ENCODE data around the gene CNKSR3. TPM values are rescaled to one million over a fixed set of nuclear protein-coding genes. Genes with fewer than 3 reads are reported as not detected.

CNKSR3 gene
- total RNA-seq, 1 experiment from 2014 or later, result 5.6 TPM

DNA sequence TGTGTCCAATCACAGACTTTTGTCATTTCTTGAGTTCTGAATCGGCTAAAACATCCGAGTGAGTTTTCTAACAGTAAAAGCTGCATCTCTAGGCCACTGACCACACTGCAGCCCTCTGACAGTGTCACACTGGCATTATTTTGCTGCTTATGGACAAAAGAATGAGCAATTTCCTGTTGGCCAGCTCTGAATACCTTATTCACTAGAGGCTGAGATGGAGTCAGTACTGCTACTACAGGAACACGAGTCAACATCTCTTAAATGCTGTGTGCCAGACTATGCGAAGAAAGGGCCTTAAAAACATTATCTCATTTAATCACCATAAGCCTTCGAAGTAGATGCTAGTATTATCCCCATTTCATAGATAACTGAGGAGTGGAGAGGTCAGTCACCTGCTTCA is 111.4 kb downstream of the CNKSR3 start:
- no peak overlapping the region for H4K91ac ChIP-seq (ENCODE audit: insufficient read length, low read depth, low read length)
- no peak overlapping the region for H2BK15ac ChIP-seq (ENCODE audit: low read depth, low read length)
- no peak overlapping the region for H3K4me2 ChIP-seq (ENCODE audit: insufficient read depth, insufficient read length, low read length)

More for the DNA sequence above, 111.4 kb downstream of the CNKSR3 start:
- Histone ChIP-seq H3K18ac (ENCODE audit: insufficient read length, low read depth, low read length) (no peak overlapping the region), H3K27me3 (ENCODE audit: insufficient read depth, low read length) (no peaks in the 10 kb centered on the region), H3K14ac (ENCODE audit: insufficient read depth, low read length) (no peak overlapping the region), H2BK120ac (ENCODE audit: low read depth, low read length, poor library complexity, severe bottlenecking) (no peak overlapping the region), H3K23me2 (ENCODE audit: insufficient read length, low read depth, low read length, poor library complexity, severe bottlenecking) (no peaks in the 10 kb centered on the region), H2AFZ (ENCODE audit: low read length) (no peak overlapping the region), H3K56ac (ENCODE audit: insufficient read length, low read depth, low read length) (no peak overlapping the region), H3K79me1 (ENCODE audit: insufficient read depth, low read depth, low read length, poor library complexity, severe bottlenecking) (no peaks in the 10 kb centered on the region), H4K20me1 (ENCODE audit: control insufficient read depth, insufficient read depth, insufficient read length) (no peaks in the 10 kb centered on the region), H3K4ac (ENCODE audit: low read depth, low read length) (no peak overlapping the region), H2BK5ac (ENCODE audit: insufficient read length, low read length) (no peak overlapping the region), H3K4me1 (ENCODE audit: insufficient read depth, low read length) (no peaks in the 10 kb centered on the region), H3K23ac (ENCODE audit: insufficient read length, low read depth, low read length) (no peak overlapping the region), H3K9ac (ENCODE audit: extremely low read depth, insufficient read length, low read length) (no peak overlapping the region), H4K5ac (ENCODE audit: insufficient read length, low read depth, low read length) (no peak overlapping the region), H2BK20ac (ENCODE audit: low read depth, low read length, poor library complexity, severe bottlenecking) (no peak overlapping the region), H4K8ac (replicated peaks; ENCODE audit: insufficient read length, low read depth, low read length) (no peak overlapping the region), H3K27ac (ENCODE audit: insufficient read length, low read depth, low read length) (no peak overlapping the region), H2AK5ac (ENCODE audit: insufficient read length, low read length) (no peak overlapping the region), H2BK12ac (ENCODE audit: insufficient read length, low read depth, low read length) (no peak overlapping the region), H3K9me3 (ENCODE audit: control insufficient read depth, low read depth, low read length) (no peaks in the 10 kb centered on the region), H3K79me2 (ENCODE audit: insufficient read depth, low read length) (no peaks in the 10 kb centered on the region), H3T11ph (ENCODE audit: low read length) (no peak overlapping the region)
- Mint-ChIP-seq H3K9me3 (no peaks in the 10 kb centered on the region), H3K36me3 (ENCODE audit: insufficient read depth in 1 of 3, low read depth in 3 of 3) (peaks cover 8 to 10% (median 9%) of the 10 kb centered on the region in 3 experiments), H3K4me1 (peaks cover 2 to 16% of the 10 kb centered on the region in 2 experiments; a peak in 3 of 4 replicates), H3K27ac (no peak overlapping the region), H3K4me3 (no peak overlapping the region), H3K27me3 (ENCODE audit: low read depth) (no peaks in the 10 kb centered on the region)
- WGBS (ENCODE audit: extremely low coverage, insufficient read length, low lambda C conversion rate), result no CpG with 5 or more reads among the region's 5 CpGs
- TF ChIP-seq CTCF (conservative IDR thresholded peaks at IDR 0.05), result no peak
- no peak for DNase-seq

Data from H9 (cell line).